Muscle layer of duodenum (tissue), 2 donors: ENCODE data around the gene TTR.

ENCODE experiments used
- H3K27ac ChIP-seq: one replicate; pipeline ENCODE4 v1.7.0; 2013; ENCODE audit warnings: mild to moderate bottlenecking, low read length
- H3K27me3 ChIP-seq: one replicate; pipeline ENCODE4 v1.7.0; 2013; ENCODE audit warnings: low read depth, mild to moderate bottlenecking, control low read depth, low read length
- H3K36me3 ChIP-seq, 2 donors: one replicate each; pipeline ENCODE4 v1.7.0; 2013; ENCODE audit warnings: low read length in 2 of 2, control low read depth in 1 of 2, mild to moderate bottlenecking in 1 of 2; ENCODE audit not compliant: insufficient read depth in 2 of 2, control insufficient read depth in 1 of 2
- H3K4me1 ChIP-seq, 2 donors: one replicate each; pipeline ENCODE4 v1.7.0; 2013; ENCODE audit warnings: low read length in 2 of 2, mild to moderate bottlenecking in 2 of 2, control low read depth in 1 of 2, moderate library complexity in 1 of 2; ENCODE audit not compliant: insufficient read depth in 2 of 2, control insufficient read depth in 1 of 2
- H3K4me3 ChIP-seq, 2 donors: one replicate each; pipeline ENCODE4 v1.7.0; 2013; ENCODE audit warnings: low read length in 2 of 2, low read depth in 1 of 2, mild to moderate bottlenecking in 1 of 2
- H3K9me3 ChIP-seq, 2 donors: one replicate each; pipeline ENCODE4 v1.7.0; 2013; ENCODE audit warnings: low read length in 2 of 2, control low read depth in 1 of 2, mild to moderate bottlenecking in 1 of 2; ENCODE audit not compliant: control insufficient read depth in 1 of 2
- donor health status: healthy.

The TTR gene

DNA sequence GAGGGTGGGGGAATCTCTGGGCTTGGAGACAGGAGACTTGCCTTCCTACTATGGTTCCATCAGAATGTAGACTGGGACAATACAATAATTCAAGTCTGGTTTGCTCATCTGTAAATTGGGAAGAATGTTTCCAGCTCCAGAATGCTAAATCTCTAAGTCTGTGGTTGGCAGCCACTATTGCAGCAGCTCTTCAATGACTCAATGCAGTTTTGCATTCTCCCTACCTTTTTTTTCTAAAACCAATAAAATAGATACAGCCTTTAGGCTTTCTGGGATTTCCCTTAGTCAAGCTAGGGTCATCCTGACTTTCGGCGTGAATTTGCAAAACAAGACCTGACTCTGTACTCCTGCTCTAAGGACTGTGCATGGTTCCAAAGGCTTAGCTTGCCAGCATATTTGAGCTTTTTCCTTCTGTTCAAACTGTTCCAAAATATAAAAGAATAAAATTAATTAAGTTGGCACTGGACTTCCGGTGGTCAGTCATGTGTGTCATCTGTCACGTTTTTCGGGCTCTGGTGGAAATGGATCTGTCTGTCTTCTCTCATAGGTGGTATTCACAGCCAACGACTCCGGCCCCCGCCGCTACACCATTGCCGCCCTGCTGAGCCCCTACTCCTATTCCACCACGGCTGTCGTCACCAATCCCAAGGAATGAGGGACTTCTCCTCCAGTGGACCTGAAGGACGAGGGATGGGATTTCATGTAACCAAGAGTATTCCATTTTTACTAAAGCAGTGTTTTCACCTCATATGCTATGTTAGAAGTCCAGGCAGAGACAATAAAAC, 6.5 kb downstream of the TTR start:
- H3K4me1 ChIP-seq: no peaks in the 10 kb centered on the region

DNA sequence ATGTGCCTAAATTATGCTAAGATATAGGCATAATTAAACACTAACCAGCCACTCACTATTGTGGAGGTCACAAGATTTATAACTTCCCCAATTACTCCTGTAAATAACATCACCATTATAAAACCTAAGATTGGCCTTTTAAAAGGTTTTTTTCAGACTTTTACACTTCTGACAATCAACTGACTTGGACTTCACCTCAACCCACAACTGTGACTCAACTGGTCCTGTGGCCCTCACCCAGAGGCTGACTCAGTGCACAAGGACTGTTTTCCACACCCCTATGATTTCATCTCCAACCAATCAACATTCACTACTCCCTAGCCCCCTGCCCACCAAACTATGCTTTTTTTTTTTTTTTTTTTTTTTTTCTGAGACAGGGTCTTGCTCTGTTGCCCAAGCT, 11.6 kb downstream of the TTR start:
- Histone ChIP-seq H3K36me3 (no peaks in the 10 kb centered on the region), H3K4me1 (no peaks in the 10 kb centered on the region), H3K9me3 (no peaks in the 10 kb centered on the region), H3K27me3 (no peaks in the 10 kb centered on the region), H3K27ac (no peak overlapping the region), H3K4me3 (no peak overlapping the region)

More for the DNA sequence above, 6.5 kb downstream of the TTR start:
- Histone ChIP-seq H3K9me3 (no peaks in the 10 kb centered on the region), H3K4me3 (no peak overlapping the region), H3K27ac (no peak overlapping the region), H3K27me3 (no peaks in the 10 kb centered on the region), H3K36me3 (no peaks in the 10 kb centered on the region)

DNA sequence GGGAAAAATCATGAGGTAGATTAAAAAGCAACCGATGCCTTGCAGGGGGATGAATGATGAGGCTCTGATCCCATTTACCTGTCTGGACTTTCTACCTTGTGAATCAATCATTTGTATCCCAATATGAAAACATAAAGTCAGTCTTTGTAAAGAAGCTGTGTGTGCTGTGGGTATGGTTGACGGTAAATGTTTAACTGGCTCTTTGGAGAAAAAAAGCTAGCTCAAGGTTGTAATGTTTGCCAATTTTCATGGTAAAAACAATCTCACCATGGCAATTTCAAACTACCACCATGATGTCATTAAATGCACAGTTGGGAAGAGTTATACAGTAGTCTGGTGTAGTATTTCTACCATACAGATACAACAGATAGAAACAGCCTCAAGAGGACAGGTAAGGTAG, 14.6 kb downstream of the TTR start:
- H3K9me3 ChIP-seq: no peaks in the 10 kb centered on the region
- no peak overlapping the region for H3K4me3 ChIP-seq
- no peaks in the 10 kb centered on the region for H3K4me1 ChIP-seq
- no peaks in the 10 kb centered on the region for H3K36me3 ChIP-seq
- H3K27me3 ChIP-seq: no peaks in the 10 kb centered on the region
- H3K27ac ChIP-seq: no peak overlapping the region

DNA sequence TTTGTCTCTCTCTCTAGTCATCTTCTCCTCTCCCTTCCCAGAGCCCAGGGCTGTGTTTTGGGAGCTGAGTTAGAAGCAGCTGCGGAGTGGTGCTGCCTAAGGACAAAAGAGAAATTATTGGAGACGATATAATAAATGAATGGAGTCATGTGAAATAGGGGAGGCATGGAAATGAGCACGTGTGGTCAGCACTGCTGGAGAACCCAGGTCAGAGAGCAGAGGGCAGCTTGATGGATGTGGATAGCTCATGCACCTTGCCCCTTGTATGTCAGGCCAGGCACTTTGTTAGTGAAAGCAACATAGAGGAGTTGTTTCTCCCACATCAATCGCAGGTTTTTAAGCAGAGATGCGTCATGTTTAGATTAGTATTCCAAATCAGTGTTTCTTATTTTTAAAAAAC, 15.7 kb downstream of the TTR start:
- Histone ChIP-seq H3K36me3 (no peaks in the 10 kb centered on the region), H3K4me1 (no peaks in the 10 kb centered on the region), H3K27ac (no peak overlapping the region), H3K27me3 (no peaks in the 10 kb centered on the region), H3K9me3 (no peaks in the 10 kb centered on the region), H3K4me3 (no peak overlapping the region)

GRCh38 chr18:31609886-31610285, 18.2 kb downstream of the TTR start:
- H3K9me3 ChIP-seq: no peaks in the 10 kb centered on the region
- H3K4me3 ChIP-seq: no peak overlapping the region
- no peaks in the 10 kb centered on the region for H3K36me3 ChIP-seq
- no peaks in the 10 kb centered on the region for H3K27me3 ChIP-seq
- H3K27ac ChIP-seq: no peak overlapping the region
- H3K4me1 ChIP-seq: no peaks in the 10 kb centered on the region

GRCh38 chr18:31610286-31611205, 18.9 kb downstream of the TTR start:
- H3K4me1 ChIP-seq: no peaks in the 10 kb centered on the region
- H3K9me3 ChIP-seq: no peaks in the 10 kb centered on the region
- H3K27ac ChIP-seq: no peak overlapping the region
- no peaks in the 10 kb centered on the region for H3K36me3 ChIP-seq
- no peaks in the 10 kb centered on the region for H3K27me3 ChIP-seq
- H3K4me3 ChIP-seq: no peak overlapping the region

DNA sequence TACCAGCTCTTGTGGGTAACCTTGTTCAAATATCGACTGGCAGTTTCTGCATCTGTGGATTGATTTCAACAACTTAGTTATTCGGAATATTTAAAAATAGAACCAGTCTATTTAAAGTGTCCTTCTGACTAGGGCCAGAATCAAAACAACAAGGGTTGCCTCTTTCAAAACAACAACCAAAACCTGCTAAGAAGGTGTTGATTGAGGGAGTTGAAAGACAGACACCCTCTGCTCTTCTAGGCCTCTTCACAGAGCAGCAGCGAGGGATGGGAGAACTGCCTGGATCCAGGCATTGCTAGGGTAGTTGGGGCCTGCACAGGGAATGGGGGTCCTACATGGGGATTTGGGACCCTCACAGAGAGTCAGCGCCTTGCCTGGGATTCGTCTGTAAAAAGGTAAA, 19.8 kb downstream of the TTR start:
- no peak overlapping the region for H3K27ac ChIP-seq
- no peaks in the 10 kb centered on the region for H3K36me3 ChIP-seq

DNA sequence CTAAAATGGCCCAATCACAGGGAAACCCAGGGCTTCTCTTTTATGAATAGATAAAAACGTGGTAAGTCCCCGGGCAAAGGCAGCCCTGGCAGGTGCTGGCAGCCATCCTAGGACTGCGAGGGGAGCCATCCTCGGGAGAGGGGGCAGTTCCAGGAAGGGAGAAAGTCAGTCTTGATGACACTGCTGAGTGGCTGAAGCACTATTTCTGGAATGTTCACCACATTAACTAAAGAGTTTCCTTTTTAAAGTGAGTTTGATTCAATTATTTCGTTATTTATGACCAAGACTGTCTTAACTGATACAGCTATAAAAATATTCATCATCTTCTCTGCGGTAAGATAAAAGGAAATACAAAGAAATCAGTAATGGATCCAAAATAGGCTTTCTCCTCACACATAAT, 20.4 kb downstream of the TTR start:
- Histone ChIP-seq H3K27ac (no peak overlapping the region), H3K27me3 (no peaks in the 10 kb centered on the region)

More for the DNA sequence above, 19.8 kb downstream of the TTR start:
- no peaks in the 10 kb centered on the region for H3K9me3 ChIP-seq
- no peak overlapping the region for H3K4me3 ChIP-seq
- no peaks in the 10 kb centered on the region for H3K27me3 ChIP-seq
- no peaks in the 10 kb centered on the region for H3K4me1 ChIP-seq

GRCh38 chr18:31614044-31614443, 22.4 kb downstream of the TTR start:
- Histone ChIP-seq H3K27ac (no peak overlapping the region), H3K27me3 (no peaks in the 10 kb centered on the region), H3K4me1 (no peaks in the 10 kb centered on the region), H3K36me3 (no peaks in the 10 kb centered on the region), H3K9me3 (no peaks in the 10 kb centered on the region), H3K4me3 (no peak overlapping the region)

More for the DNA sequence above, 20.4 kb downstream of the TTR start:
- Histone ChIP-seq H3K9me3 (no peaks in the 10 kb centered on the region), H3K4me1 (no peaks in the 10 kb centered on the region), H3K4me3 (no peak overlapping the region), H3K36me3 (no peaks in the 10 kb centered on the region)

DNA sequence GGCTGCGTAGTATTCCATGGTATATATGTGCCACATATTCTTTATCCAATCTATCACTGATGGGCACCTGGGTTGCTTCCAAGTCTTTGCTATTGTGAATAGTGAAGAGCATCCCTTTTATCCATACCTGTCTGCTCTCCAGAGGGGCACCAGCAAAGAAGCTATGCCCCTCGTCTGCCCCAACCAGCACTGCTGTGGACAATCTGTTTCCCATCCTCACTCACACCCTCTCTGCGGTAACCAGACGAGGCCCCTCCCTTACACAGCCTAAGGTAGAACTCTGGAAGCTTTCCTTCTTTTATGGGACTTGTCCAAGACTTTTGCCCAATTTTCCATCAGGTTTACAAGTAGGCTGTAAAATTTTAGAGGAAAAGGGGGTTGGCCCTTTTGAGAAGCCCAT, 24.9 kb downstream of the TTR start:
- H3K36me3 ChIP-seq: no peaks in the 10 kb centered on the region
- H3K27me3 ChIP-seq: no peaks in the 10 kb centered on the region
- H3K4me1 ChIP-seq: no peaks in the 10 kb centered on the region
- H3K4me3 ChIP-seq: no peak overlapping the region
- H3K27ac ChIP-seq: no peak overlapping the region
- H3K9me3 ChIP-seq: no peaks in the 10 kb centered on the region

GRCh38 chr18:31617031-31617717, 25.5 kb downstream of the TTR start:
- Histone ChIP-seq H3K4me1 (no peaks in the 10 kb centered on the region), H3K9me3 (no peaks in the 10 kb centered on the region), H3K4me3 (no peak overlapping the region), H3K27me3 (no peaks in the 10 kb centered on the region), H3K27ac (no peak overlapping the region), H3K36me3 (no peaks in the 10 kb centered on the region)
